Astrocyte (in vitro differentiated cells and primary cell): ENCODE measurements around the gene PIP4K2B. TPM values are rescaled to one million over a fixed set of nuclear protein-coding genes. Genes with fewer than 3 reads are reported as not detected.
A peak's percentile ranks its signal among the peaks of the same experiment; 100 is the strongest.

ENCODE experiments used
- DNase-seq: peaks from one replicate; pipeline ENCODE4 v3.0.0-alpha.2; 2010; ENCODE audit warnings: low read depth
- FAIRE-seq: peaks from 2 replicates; lab custom pipeline; 2011; peaks lifted over from hg19 to GRCh38; lab: Jason Lieb, UNC
- H2AFZ ChIP-seq: 2 replicates; pipeline ENCODE4 v1.6.0; 2012; ENCODE audit warnings: low read depth, low read length, inconsistent platforms
- H3K27ac ChIP-seq: 2 replicates; pipeline ENCODE4 v1.5.1; 2011; ENCODE audit warnings: low read depth, low read length, inconsistent platforms
- H3K27me3 ChIP-seq: 2 replicates; pipeline ENCODE4 v1.6.0; 2011; ENCODE audit warnings: low read length, inconsistent platforms; ENCODE audit not compliant: insufficient read depth
- H3K36me3 ChIP-seq: 2 replicates; pipeline ENCODE4 v1.5.1; 2011; ENCODE audit warnings: low read length, inconsistent platforms; ENCODE audit not compliant: insufficient read depth
- H3K4me1 ChIP-seq: 2 replicates; pipeline ENCODE4 v1.5.1; 2011; ENCODE audit warnings: low read length, inconsistent platforms; ENCODE audit not compliant: insufficient read depth
- H3K4me2 ChIP-seq: 2 replicates; pipeline ENCODE4 v1.6.0; 2012; ENCODE audit warnings: low read length, inconsistent platforms
- H3K4me3 ChIP-seq: 2 replicates; pipeline ENCODE4 v1.5.1; 2011; ENCODE audit warnings: low read depth, mild to moderate bottlenecking, low read length, inconsistent platforms; ENCODE audit not compliant: insufficient read depth
- H3K79me2 ChIP-seq: 2 replicates; pipeline ENCODE4 v1.6.0; 2012; ENCODE audit warnings: mild to moderate bottlenecking, low read length, inconsistent platforms; ENCODE audit not compliant: insufficient read depth
- H3K9ac ChIP-seq: 2 replicates; pipeline ENCODE4 v1.6.0; 2012; ENCODE audit warnings: mild to moderate bottlenecking, low read length, inconsistent platforms
- H3K9me3 ChIP-seq: 2 replicates; pipeline ENCODE4 v1.5.1; 2012; ENCODE audit warnings: low read depth, mild to moderate bottlenecking, low read length, inconsistent platforms; ENCODE audit not compliant: insufficient read depth
- H4K20me1 ChIP-seq: 2 replicates; pipeline ENCODE4 v1.6.0; 2012; ENCODE audit warnings: low read length, inconsistent platforms; ENCODE audit not compliant: insufficient read depth
- H3K27ac Mint-ChIP-seq: one replicate; pipeline ENCODE4 v1.8.0; 2021; ENCODE audit warnings: mild to moderate bottlenecking, mixed read lengths; ENCODE audit not compliant: unreplicated experiment
- H3K27me3 Mint-ChIP-seq: one replicate; pipeline ENCODE4 v1.8.0; 2021; ENCODE audit warnings: low read depth, mixed read lengths; ENCODE audit not compliant: unreplicated experiment
- H3K36me3 Mint-ChIP-seq: one replicate; pipeline ENCODE4 v1.8.0; 2021; ENCODE audit warnings: low read depth, mixed read lengths; ENCODE audit not compliant: unreplicated experiment
- H3K4me1 Mint-ChIP-seq: one replicate; pipeline ENCODE4 v1.8.0; 2021; ENCODE audit warnings: low read depth, mixed read lengths; ENCODE audit not compliant: unreplicated experiment
- H3K4me3 Mint-ChIP-seq: one replicate; pipeline ENCODE4 v1.8.0; 2021; ENCODE audit warnings: mild to moderate bottlenecking, moderate library complexity, mixed read lengths; ENCODE audit not compliant: unreplicated experiment
- H3K9me3 Mint-ChIP-seq: one replicate; pipeline ENCODE4 v1.8.0; 2021; ENCODE audit warnings: mild to moderate bottlenecking, mixed read lengths; ENCODE audit not compliant: unreplicated experiment
- CTCF ChIP-seq: IDR thresholded peaks from 2 replicates; pipeline ENCODE4 v1.5.1; 2011; ENCODE audit warnings: low read depth, mild to moderate bottlenecking, inconsistent platforms, low read length, moderate library complexity; ENCODE audit not compliant: insufficient read depth
- EZH2 ChIP-seq: IDR thresholded peaks from 2 replicates; pipeline ENCODE4 v1.6.1; 2012; ENCODE audit warnings: mild to moderate bottlenecking, low read length, inconsistent platforms; ENCODE audit not compliant: insufficient read depth
- total RNA-seq: library from RNA; stranded (reverse); gene quantifications from 2 replicates; pipeline ENCODE4 v1.2.1, GENCODE V29; 2021

The PIP4K2B gene
- total RNA-seq, 1 donor from 2014 or later = 58.2 TPM

- H3K4me3 ChIP-seq = no peak overlapping the region
- Mint-ChIP-seq H3K27ac (no peak overlapping the region), H3K4me3 (no peak overlapping the region), H3K9me3 (no peaks in the 10 kb centered on the region), H3K27me3 (no peaks in the 10 kb centered on the region), H3K4me1 (peaks cover 13% of the 10 kb centered on the region), H3K36me3 (peaks cover 8% of the 10 kb centered on the region)
- no peaks in the 10 kb centered on the region for H3K27me3 ChIP-seq
- TF ChIP-seq EZH2 = no peak
- TF ChIP-seq CTCF = no peak
- H4K20me1 ChIP-seq = peaks cover 84% of the 10 kb centered on the region
- peaks cover 55% of the 10 kb centered on the region for H3K79me2 ChIP-seq
- peaks cover 17% of the 10 kb centered on the region for H3K36me3 ChIP-seq
- no peak overlapping the region for H3K27ac ChIP-seq
- FAIRE-seq = no peak
- no peak overlapping the region for H2AFZ ChIP-seq
- no peaks in the 10 kb centered on the region for H3K9me3 ChIP-seq
- DNase-seq = no peak
- no peak overlapping the region for H3K9ac ChIP-seq
- no peak overlapping the region for H3K4me2 ChIP-seq
- peaks cover 14% of the 10 kb centered on the region for H3K4me1 ChIP-seq
Observed at GRCh38 chr17:38739305-38739704, 60.1 kb downstream of the PIP4K2B start.

GRCh38 chr17:38738686-38739085 lies 60.7 kb downstream of the PIP4K2B start:
- Histone ChIP-seq H4K20me1 (peaks cover 84% of the 10 kb centered on the region), H3K4me1 (peaks cover 14% of the 10 kb centered on the region), H3K79me2 (peaks cover 49% of the 10 kb centered on the region), H3K36me3 (peaks cover 17% of the 10 kb centered on the region), H2AFZ (no peak overlapping the region), H3K27me3 (no peaks in the 10 kb centered on the region), H3K9ac (no peak overlapping the region), H3K27ac (no peak overlapping the region), H3K4me2 (no peak overlapping the region), H3K9me3 (no peaks in the 10 kb centered on the region), H3K4me3 (no peak overlapping the region)
- H3K9me3 Mint-ChIP-seq = no peaks in the 10 kb centered on the region
- H3K4me3 Mint-ChIP-seq = no peak overlapping the region
- FAIRE-seq (no peak), DNase-seq (no peak)
- no peaks in the 10 kb centered on the region for H3K27me3 Mint-ChIP-seq
- peaks cover 11% of the 10 kb centered on the region for H3K36me3 Mint-ChIP-seq
- H3K27ac Mint-ChIP-seq = peak overlapping the region; percentile 26
- TF ChIP-seq CTCF (no peak), EZH2 (no peak)
- peaks cover 12% of the 10 kb centered on the region for H3K4me1 Mint-ChIP-seq

GRCh38 chr17:38738007-38738662 lies 61.2 kb downstream of the PIP4K2B start:
- Histone ChIP-seq H3K4me2 (no peak overlapping the region), H3K9ac (no peak overlapping the region), H3K79me2 (peaks cover 43% of the 10 kb centered on the region), H3K4me3 (no peak overlapping the region), H3K36me3 (peaks cover 17% of the 10 kb centered on the region), H3K4me1 (peaks cover 14% of the 10 kb centered on the region), H2AFZ (no peak overlapping the region), H3K27ac (no peak overlapping the region), H3K27me3 (no peaks in the 10 kb centered on the region), H3K9me3 (no peaks in the 10 kb centered on the region), H4K20me1 (peaks cover 84% of the 10 kb centered on the region)
- no peaks in the 10 kb centered on the region for H3K9me3 Mint-ChIP-seq
- peaks cover 11% of the 10 kb centered on the region for H3K4me1 Mint-ChIP-seq
- no peak overlapping the region for H3K27ac Mint-ChIP-seq
- no peak overlapping the region for H3K4me3 Mint-ChIP-seq
- peaks cover 15% of the 10 kb centered on the region for H3K36me3 Mint-ChIP-seq
- H3K27me3 Mint-ChIP-seq = no peaks in the 10 kb centered on the region
- no peak for DNase-seq
- no peak for FAIRE-seq
- TF ChIP-seq EZH2 (no peak), CTCF (no peak)
